Panc1 (cell line): ENCODE results near the gene STOM.

ENCODE experiments used
- CTCF ChIP-seq: fragments of 450-650 bp; IDR thresholded peaks from 2 replicates; pipeline ENCODE4 v1.5.1; 2017; ENCODE audit warnings: mild to moderate bottlenecking
- POLR2AphosphoS5 ChIP-seq: IDR thresholded peaks from 2 replicates; pipeline ENCODE4 v1.6.1; 2012; ENCODE audit warnings: mild to moderate bottlenecking, low read depth, low read length, moderate library complexity

GRCh38 chr9:121316378-121316777 is 53.7 kb downstream of the STOM start:
- TF ChIP-seq POLR2AphosphoS5, result no peak
- TF ChIP-seq CTCF, result no peak
